Activated CD8-positive, alpha-beta memory T cell treated with anti-CD3 and anti-CD28 coated beads for 36 hours (primary cell): ENCODE measurements around the gene LMBRD2. TPM values are rescaled to one million over a fixed set of nuclear protein-coding genes. Genes with fewer than 3 reads are reported as not detected.

Experiments
- CTCF ChIA-PET: fragments of 350-600 bp; sonication (Branson Sonifier 250); formaldehyde crosslinking; loops from one replicate; lab custom pipeline; 2021; ENCODE audit warnings: antibody characterized with exemption; lab: Charles Lee
- POLR2A ChIA-PET: fragments of 350-600 bp; sonication (Branson Sonifier 250); formaldehyde crosslinking; loops from one replicate; lab custom pipeline; 2021; ENCODE audit warnings: antibody characterized with exemption; lab: Charles Lee
- total RNA-seq, 2 experiments: library from RNA; stranded (reverse); gene quantifications; one replicate each; pipeline ENCODE4 v1.2.3, GENCODE V29; 2021

LMBRD2 gene
- total RNA-seq, 2 experiments from 2014 or later = 11.9 to 12.0 TPM

DNA sequence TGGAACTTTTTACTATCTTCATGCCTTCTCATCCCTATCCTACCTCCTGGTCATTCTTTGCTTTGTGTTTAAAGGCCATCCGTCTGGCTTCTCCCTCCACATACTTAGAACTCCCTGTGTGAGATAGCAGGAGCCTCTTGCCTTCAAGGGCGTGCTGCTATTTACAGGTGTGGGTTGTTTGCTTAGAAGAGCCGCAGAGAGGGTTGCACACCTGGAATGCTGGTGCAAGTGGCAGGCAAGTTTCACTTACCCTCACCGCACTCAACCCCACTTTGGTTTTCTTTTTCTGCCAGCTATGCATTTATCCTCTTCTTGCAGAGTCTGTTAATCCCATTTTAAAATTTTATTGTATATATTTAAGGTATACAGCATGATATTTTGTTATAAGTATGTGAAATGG is 12.8 kb upstream of the LMBRD2 start:
- ChIA-PET POLR2A (no interaction called here), CTCF (no interaction called here)

DNA sequence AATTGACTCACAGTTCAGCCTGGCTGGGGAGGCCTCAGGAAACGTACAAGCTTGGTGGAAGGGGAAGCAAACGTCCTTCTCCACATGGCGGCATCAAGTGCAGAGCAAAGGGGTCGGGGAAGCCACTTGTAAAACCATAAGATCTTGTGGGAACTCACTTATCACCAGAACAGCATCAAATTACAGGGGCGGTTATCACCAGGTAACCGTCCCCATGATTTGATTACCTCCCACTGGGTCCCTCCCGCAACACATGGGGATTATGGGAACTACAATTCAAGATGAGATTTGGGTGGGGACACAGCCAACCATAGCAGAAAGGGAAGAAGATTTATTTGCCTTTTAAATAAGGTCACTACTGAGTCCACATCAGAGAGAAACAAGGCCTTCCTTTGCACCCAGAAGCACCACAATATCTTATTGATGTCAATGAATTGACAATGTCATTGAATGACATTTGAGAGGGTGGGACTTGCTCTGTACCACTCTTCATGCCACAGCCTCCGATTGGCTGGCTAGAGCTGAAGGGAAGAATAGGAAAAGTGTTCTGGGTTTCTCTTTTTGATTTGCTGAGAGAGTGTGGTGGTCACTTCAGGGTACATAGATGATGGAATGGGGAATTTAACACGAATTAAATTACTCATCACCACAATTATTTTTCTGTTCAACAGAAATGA is 11.3 kb upstream of the LMBRD2 start:
- ChIA-PET CTCF (no interaction called here), POLR2A (no interaction called here)

GRCh38 chr5:36161361-36161760 is 9.7 kb upstream of the LMBRD2 start:
- CTCF ChIA-PET = interaction anchor here (0.6 kb wide), 1 partner anchor 9 kb away, joined by 4 read pairs; no protein-coding TSS in a partner anchor
- POLR2A ChIA-PET = no interaction called here

GRCh38 chr5:36160617-36161016 is 8.9 kb upstream of the LMBRD2 start:
- ChIA-PET POLR2A (no interaction called here), CTCF (no interaction called here)

GRCh38 chr5:36158144-36158543 is 6.5 kb upstream of the LMBRD2 start:
- POLR2A ChIA-PET = no interaction called here
- CTCF ChIA-PET = no interaction called here

DNA sequence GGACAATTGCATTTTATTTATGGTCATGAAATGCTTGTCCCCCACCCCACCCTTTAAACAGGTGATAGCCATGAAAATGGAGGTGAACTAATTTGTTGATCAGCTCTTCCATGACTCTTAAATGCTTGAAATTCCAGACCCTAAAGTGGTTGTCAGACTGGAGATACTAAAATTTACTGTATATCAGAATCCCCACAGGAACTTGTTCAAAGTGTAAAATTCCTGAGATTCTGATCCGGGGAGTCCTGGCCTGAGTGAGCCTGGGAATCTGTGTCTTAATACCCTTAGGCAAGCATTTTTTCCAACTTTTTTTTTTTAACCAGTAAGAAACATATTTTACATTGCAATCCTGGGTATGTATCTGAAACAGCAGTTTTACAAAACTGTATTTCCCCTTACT is 4.9 kb upstream of the LMBRD2 start:
- POLR2A ChIA-PET = no interaction called here
- CTCF ChIA-PET = interaction anchor here (1.3 kb wide), 1 partner anchor 77 kb away, joined by 3 read pairs; no protein-coding TSS in a partner anchor

- POLR2A ChIA-PET = interaction anchor here (0.6 kb wide), 1 partner anchor 89 kb away, joined by 4 read pairs; no protein-coding TSS in a partner anchor
- CTCF ChIA-PET = interaction anchor here (1.1 kb wide), 1 partner anchor 70 kb away, joined by 3 read pairs; no protein-coding TSS in a partner anchor
Measured at GRCh38 chr5:36156121-36156601, 4.5 kb upstream of the LMBRD2 start.

GRCh38 chr5:36155291-36155690 is 3.6 kb upstream of the LMBRD2 start:
- POLR2A ChIA-PET = no interaction called here

GRCh38 chr5:36153726-36154125 is 2.0 kb upstream of the LMBRD2 start:
- CTCF ChIA-PET = interaction anchor here (1.8 kb wide), 1 partner anchor 87 kb away, joined by 5 read pairs; the partner anchor contains the start of gene NADK2
- POLR2A ChIA-PET = no interaction called here

More at GRCh38 chr5:36155291-36155690, 3.6 kb upstream of the LMBRD2 start:
- CTCF ChIA-PET = interaction anchor here (1.1 kb wide), 1 partner anchor 71 kb away, joined by 3 read pairs; no protein-coding TSS in a partner anchor

- ChIA-PET POLR2A (no interaction called here), CTCF (interaction anchor here (1.8 kb wide), 1 partner anchor 88 kb away, joined by 5 read pairs; the partner anchor contains the start of gene NADK2)
Measured at GRCh38 chr5:36153298-36153677, 1.6 kb upstream of the LMBRD2 start.

- ChIA-PET CTCF (interaction anchor here (0.8 to 2.0 kb wide), 3 partner anchors 88 to 227 kb away, joined by 3 to 12 read pairs (median 5); partner anchors contain the start of gene NADK2), POLR2A (interaction anchor here (1.0 to 2.4 kb wide), 2 partner anchors 89 to 1223 kb away, joined by 3 to 25 read pairs; partner anchors contain the start of genes DNAJC21 and NADK2)
Measured at GRCh38 chr5:36152324-36153297, 924 bp upstream of the LMBRD2 start.

DNA sequence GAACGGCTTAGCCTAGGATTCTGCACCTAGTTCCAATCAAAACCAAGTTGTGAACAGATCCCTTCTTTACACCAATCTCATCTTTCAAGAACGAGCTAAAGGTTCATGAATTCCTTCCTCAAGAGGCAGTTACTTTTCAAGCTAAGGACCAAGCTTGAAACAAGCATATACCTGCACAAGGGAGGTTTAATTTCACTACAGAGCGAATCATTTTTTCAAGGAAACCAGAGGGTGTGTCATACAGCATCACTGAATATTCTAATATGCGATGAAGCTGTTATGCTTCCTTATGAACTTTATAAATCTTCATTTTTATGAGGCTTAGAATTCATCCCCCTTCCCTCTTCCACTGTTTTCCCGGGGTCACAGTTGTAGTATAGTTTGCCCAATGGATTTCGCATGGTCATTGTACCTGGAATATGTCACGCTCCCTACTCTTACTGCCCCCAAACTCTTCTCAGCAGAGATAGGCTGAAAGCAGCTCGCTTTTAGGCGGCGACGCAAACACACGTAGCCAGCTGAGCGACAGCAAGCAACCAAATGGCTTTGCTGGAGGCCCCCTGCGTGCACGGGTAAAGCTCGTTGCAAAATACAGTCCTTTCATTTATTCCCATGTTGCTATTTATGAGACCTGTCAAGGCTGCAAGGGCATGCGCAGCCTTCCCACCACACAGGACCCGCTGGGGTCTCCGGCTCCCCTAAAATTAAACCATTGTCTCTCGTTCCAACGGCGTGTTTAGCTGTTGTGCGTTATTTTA is 832 bp downstream of the LMBRD2 start:
- POLR2A ChIA-PET = interaction anchor here (1.2 to 2.4 kb wide), 2 partner anchors 9 to 91 kb away, joined by 3 to 25 read pairs; partner anchors contain the start of gene NADK2

DNA sequence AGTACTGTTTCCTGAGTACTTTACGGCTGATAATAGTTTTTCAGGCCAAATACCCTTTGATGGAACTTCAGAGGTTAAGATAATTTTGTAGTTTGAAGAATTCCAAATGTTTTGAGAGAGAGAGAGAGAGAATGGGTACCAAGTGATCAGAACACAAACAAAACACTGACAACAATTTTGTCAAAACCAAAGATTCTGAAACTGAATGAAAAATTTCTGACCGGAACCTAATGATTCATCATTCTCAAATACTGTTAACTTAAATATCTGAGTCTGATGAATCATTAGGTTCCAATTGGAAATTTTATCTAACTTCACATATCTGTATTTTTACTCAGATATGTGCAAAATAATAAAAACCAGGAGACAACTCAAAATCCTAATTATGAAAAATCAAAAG is 4.0 kb downstream of the LMBRD2 start:
- CTCF ChIA-PET = no interaction called here
- POLR2A ChIA-PET = no interaction called here

More for the DNA sequence above, 832 bp downstream of the LMBRD2 start:
- CTCF ChIA-PET = interaction anchor here (2.0 kb wide), 1 partner anchor 91 kb away, joined by 12 read pairs; the partner anchor contains the start of gene NADK2

DNA sequence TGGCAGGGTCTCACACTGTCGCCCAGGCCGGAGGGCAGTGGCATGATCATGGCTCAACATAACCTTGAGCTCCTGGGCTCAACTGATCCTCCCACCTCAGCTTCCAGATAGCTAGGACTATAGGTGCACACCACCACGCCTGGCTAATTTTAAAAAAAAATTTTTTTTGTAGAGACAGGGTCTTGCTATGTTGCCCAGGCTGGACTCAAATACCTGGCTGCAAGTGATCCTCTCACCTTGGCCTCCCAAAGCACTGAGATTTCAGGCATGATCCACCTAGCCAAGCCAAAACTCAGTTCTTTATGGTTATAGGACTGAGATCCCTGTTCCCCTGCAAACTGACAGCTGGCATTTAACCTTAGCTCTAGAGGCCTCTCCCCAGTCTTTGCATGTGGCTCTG is 5.3 kb downstream of the LMBRD2 start:
- CTCF ChIA-PET = no interaction called here
- POLR2A ChIA-PET = no interaction called here

DNA sequence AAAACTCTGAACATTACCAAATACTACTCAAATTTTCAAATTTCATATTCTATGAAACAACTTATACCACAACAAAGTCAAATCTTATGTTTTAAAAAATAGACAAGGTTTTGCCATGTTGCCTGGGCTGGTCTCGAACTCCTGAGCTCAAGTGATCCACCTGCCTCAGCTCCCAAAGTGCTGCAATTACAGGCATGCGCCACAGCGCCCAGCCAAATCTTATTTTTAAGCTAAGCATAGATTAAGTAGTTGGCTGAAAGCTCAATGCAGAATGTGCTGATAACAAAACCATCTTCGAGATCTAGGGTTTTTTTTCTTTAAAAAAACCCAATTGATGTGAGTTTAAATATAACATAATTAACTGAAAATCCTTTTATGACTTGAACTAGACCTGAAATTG is 6.4 kb downstream of the LMBRD2 start:
- POLR2A ChIA-PET = no interaction called here
- CTCF ChIA-PET = no interaction called here

GRCh38 chr5:36138900-36139683 is 12.6 kb downstream of the LMBRD2 start:
- POLR2A ChIA-PET = no interaction called here
- CTCF ChIA-PET = no interaction called here

DNA sequence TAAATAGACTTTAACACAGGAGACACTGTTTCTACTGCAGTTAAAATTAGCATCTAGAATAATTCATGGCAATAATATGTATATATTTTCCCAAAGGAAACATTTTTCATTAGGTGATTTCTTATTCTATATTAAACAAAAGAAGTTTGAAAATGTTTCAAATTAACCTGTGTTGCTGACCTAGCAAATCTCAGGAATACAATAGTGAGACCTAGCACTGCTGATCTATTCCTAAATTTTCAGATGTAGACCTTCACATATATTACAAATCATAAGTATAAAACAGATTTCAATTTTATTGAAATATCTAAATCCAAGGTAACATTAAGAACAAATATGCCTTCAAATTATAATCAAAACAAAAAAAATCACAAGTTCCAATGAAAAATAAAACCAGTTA is 15.1 kb downstream of the LMBRD2 start:
- ChIA-PET CTCF (no interaction called here), POLR2A (no interaction called here)

GRCh38 chr5:36135988-36136387 is 15.7 kb downstream of the LMBRD2 start:
- CTCF ChIA-PET = no interaction called here
- POLR2A ChIA-PET = no interaction called here
